Peyer's patch (tissue), 4 donors: Measurements from ENCODE around the gene C17orf75. TPM values are rescaled to one million over a fixed set of nuclear protein-coding genes. Genes with fewer than 3 reads are reported as not detected.
"Not testable (repeated sequence)": the region's sequence is repeated elsewhere in the genome, so short reads cannot be mapped to it uniquely, and the experiment has no call there.

Experiments
- DNase-seq, 3 donors: peaks; one replicate each; pipeline ENCODE4 v3.0.0-alpha.2; 2017 to 2019
- H3K27ac ChIP-seq, 4 donors: fragments of 200-600 bp; sonication (generic); one replicate each; pipeline ENCODE4 v1.5.1; 2016 to 2019
- H3K27me3 ChIP-seq, 2 donors: fragments of 200-600 bp; sonication (generic); one replicate each; pipeline ENCODE4 v1.5.1; 2019
- H3K36me3 ChIP-seq, 3 donors: fragments of 200-600 bp; sonication (generic); one replicate each; pipeline ENCODE4 v1.5.1; 2016 to 2019
- H3K4me1 ChIP-seq, 4 donors: fragments of 200-600 bp; sonication (generic); one replicate each; pipeline ENCODE4 v1.5.1; 2016 to 2019
- H3K4me3 ChIP-seq, 4 donors: fragments of 200-600 bp; sonication (generic); 1 replicate in 3 of 4; 2 replicates in 1 of 4; pipeline ENCODE4 v1.5.1; 2016 to 2019; ENCODE audit warnings: mild to moderate bottlenecking in 1 of 4
- H3K9me3 ChIP-seq, 4 donors: fragments of 200-600 bp; sonication (generic); one replicate each; pipeline ENCODE4 v1.5.1; 2016 to 2019; ENCODE audit warnings: mild to moderate bottlenecking in 1 of 4
- POLR2A ChIP-seq, 2 donors: fragments of 450-650 bp; IDR thresholded peaks; one replicate each; pipeline ENCODE4 v1.5.1; 2017; ENCODE audit warnings: antibody characterized with exemption in 2 of 2, mild to moderate bottlenecking in 2 of 2, moderate library complexity in 2 of 2
- total RNA-seq, 4 donors: library from RNA; depleted of rRNA; stranded (reverse); fragments of >200 nt; gene quantifications; one replicate each; pipeline ENCODE4 v1.1.0, GENCODE V29; 2016
- TF ChIP-seq, protein P1 (sequence below), 6 experiments: fragments of 450-650 bp in 4 of 6; fragments of 200-600 bp in 2 of 6; sonication (generic) in 1 of 6; IDR thresholded peaks; one replicate each; pipeline ENCODE4 v1.5.1; 2017 to 2019; ENCODE audit warnings: antibody characterized with exemption in 6 of 6, mild to moderate bottlenecking in 3 of 6, moderate library complexity in 1 of 6

Gene C17orf75
- total RNA-seq, 4 donors from 2014 or later: 7.4 to 21.6 (median 14.3) TPM

GRCh38 chr17:32357615-32358014 lies 15.6 kb upstream of the C17orf75 start:
- H3K9me3 ChIP-seq: no peaks in the 10 kb centered on the region
- no peaks in the 10 kb centered on the region for H3K27me3 ChIP-seq
- H3K4me1 ChIP-seq: peaks cover 0 to 48% (median 15%) of the 10 kb centered on the region in 4 donors
- DNase-seq: no peak
- peaks cover 0 to 95% (median 0%) of the 10 kb centered on the region in 3 donors for H3K36me3 ChIP-seq
- H3K27ac ChIP-seq: no peak overlapping the region
- H3K4me3 ChIP-seq: no peak overlapping the region
- TF ChIP-seq, protein P1, sequence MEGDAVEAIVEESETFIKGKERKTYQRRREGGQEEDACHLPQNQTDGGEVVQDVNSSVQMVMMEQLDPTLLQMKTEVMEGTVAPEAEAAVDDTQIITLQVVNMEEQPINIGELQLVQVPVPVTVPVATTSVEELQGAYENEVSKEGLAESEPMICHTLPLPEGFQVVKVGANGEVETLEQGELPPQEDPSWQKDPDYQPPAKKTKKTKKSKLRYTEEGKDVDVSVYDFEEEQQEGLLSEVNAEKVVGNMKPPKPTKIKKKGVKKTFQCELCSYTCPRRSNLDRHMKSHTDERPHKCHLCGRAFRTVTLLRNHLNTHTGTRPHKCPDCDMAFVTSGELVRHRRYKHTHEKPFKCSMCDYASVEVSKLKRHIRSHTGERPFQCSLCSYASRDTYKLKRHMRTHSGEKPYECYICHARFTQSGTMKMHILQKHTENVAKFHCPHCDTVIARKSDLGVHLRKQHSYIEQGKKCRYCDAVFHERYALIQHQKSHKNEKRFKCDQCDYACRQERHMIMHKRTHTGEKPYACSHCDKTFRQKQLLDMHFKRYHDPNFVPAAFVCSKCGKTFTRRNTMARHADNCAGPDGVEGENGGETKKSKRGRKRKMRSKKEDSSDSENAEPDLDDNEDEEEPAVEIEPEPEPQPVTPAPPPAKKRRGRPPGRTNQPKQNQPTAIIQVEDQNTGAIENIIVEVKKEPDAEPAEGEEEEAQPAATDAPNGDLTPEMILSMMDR (IDR thresholded peaks at IDR 0.05): no peak
- TF ChIP-seq POLR2A (IDR thresholded peaks at IDR 0.05): no peak

- H3K27me3 ChIP-seq: no peaks in the 10 kb centered on the region
- no peaks in the 10 kb centered on the region for H3K9me3 ChIP-seq
- H3K27ac ChIP-seq: no peak overlapping the region
- H3K4me1 ChIP-seq: peaks cover 0 to 56% (median 22%) of the 10 kb centered on the region in 4 donors
- TF ChIP-seq POLR2A (IDR thresholded peaks at IDR 0.05): no peak
- TF ChIP-seq, protein P1 (IDR thresholded peaks at IDR 0.05): no peak
- DNase-seq: no peak
- no peak overlapping the region for H3K4me3 ChIP-seq
- peaks cover 0 to 95% (median 0%) of the 10 kb centered on the region in 3 donors for H3K36me3 ChIP-seq
Measured at GRCh38 chr17:32356750-32357149, 14.8 kb upstream of the C17orf75 start.

- DNase-seq: no peak
- no peaks in the 10 kb centered on the region for H3K9me3 ChIP-seq
- H3K4me1 ChIP-seq: peaks cover 0 to 60% (median 23%) of the 10 kb centered on the region in 4 donors
- H3K36me3 ChIP-seq: peaks cover 0 to 91% (median 0%) of the 10 kb centered on the region in 3 donors
- H3K27ac ChIP-seq: no peak overlapping the region
- TF ChIP-seq POLR2A (IDR thresholded peaks at IDR 0.05): no peak
- TF ChIP-seq, protein P1 (IDR thresholded peaks at IDR 0.05): no peak
- H3K27me3 ChIP-seq: no peaks in the 10 kb centered on the region
- H3K4me3 ChIP-seq: no peak overlapping the region
Measured at GRCh38 chr17:32356378-32356743, 14.4 kb upstream of the C17orf75 start.

DNA sequence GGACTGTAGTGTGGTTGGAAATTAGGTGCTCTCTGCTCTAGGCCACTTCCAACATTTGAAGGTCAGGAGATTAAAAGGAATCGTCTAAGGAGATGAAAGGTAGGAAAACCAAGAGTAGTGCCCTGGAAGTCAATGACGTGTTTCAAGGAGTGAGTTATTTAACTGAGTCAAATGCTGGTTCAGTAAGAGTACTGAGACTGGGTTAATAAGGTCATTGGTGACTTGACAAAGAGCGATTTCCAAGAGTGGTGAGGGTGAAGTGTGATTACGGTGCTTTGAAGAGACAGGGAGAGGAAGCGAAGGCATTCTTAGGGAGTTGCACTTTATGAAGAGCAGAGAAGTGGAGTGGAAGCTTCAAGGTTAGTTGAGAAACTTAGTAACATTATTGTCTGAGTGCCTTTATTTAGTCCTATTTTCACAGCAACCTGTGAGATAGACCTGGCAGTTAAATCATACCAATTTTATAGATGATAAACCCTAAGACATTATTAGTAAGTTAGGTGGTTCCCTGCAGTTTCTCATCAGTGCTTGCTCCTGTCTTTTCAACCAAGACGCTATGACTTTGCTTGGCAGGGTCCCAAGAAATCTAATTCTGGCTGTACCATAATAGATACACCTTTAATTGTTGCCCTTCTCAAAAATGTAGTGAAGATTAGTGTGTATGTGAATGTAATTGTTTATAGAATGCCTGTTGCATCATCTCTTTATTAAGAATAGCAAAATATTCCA lies 13.8 kb upstream of the C17orf75 start:
- Histone ChIP-seq H3K27me3 (no peaks in the 10 kb centered on the region), H3K4me3 (no peak overlapping the region), H3K4me1 (peaks cover 0 to 60% (median 23%) of the 10 kb centered on the region in 4 donors), H3K36me3 (peaks cover 0 to 86% (median 0%) of the 10 kb centered on the region in 3 donors), H3K9me3 (no peaks in the 10 kb centered on the region), H3K27ac (no peak overlapping the region)
- TF ChIP-seq POLR2A (IDR thresholded peaks at IDR 0.05): no peak
- TF ChIP-seq, protein P1 (IDR thresholded peaks at IDR 0.05): no peak
- DNase-seq: no peak

DNA sequence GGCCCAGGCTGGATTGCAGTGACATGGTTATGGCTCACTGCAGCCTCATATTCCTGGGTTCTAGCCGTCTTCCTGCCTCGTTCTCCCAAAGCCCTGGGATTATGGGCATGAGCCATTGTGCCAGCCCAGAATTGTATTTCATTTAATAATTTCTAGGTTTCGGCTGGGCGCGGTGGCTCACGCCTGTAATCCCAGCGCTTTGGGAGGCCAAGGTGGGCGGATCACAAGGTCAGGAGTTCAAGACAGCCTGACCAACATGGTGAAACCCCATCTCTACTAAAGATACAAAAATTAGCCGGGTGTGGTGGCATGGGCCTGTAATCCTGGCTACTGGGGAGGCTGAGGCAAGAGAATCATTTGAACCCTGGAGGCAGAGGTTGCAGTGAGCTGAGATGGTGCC lies 10.8 kb upstream of the C17orf75 start:
- not testable (repeated sequence) for DNase-seq, H3K27ac ChIP-seq, H3K27me3 ChIP-seq, H3K9me3 ChIP-seq
- Histone ChIP-seq H3K4me3 (peak overlapping the region in 3 of 4 donors; percentile 71 to 91 (median 83)), H3K4me1 (peaks cover 0 to 73% (median 29%) of the 10 kb centered on the region in 4 donors), H3K36me3 (peaks cover 0 to 55% (median 0%) of the 10 kb centered on the region in 3 donors)

DNA sequence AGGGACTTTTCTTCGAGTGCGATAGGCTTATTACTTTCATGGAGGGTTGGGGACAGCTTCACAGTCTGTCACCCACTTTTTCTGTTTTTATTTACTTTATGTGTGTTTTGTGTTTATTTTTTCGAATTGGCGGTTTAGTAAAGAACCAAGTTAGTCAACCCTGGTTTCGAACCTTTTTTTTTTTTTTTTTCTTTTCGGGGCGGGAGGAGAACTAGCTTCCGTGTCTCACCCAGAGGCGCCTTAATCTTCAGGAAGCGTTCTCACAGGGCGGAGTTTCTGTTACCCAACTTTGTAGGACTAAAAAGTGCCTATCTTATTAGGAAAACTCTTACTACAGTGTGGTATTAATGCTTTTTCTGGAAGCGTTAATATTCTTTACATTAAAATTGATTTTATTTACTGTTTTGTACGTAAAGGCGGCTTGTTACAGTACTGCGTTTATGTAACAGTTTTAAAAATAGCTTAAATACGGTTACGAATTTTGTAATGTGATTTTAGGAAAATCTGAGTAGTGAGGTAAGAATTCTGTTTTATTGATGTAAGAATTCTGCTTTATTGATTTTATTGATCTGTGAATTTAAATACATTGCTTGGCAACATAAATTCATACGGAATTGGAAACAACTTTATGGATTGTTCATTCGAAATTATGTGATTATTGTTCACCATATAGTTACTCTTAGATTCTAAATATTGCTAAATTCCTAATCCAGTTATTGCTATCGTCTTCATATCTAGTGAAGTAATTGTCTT lies 8.9 kb upstream of the C17orf75 start:
- Histone ChIP-seq H3K4me1 (peaks cover 0 to 57% (median 24%) of the 10 kb centered on the region in 4 donors), H3K27me3 (no peaks in the 10 kb centered on the region), H3K4me3 (peak overlapping the region; percentile 71 to 91 (median 80)), H3K9me3 (no peaks in the 10 kb centered on the region), H3K27ac (peak overlapping the region; percentile 95 to 97 (median 96)), H3K36me3 (peaks cover 0 to 39% (median 0%) of the 10 kb centered on the region in 3 donors)
- peak in 1 of 3 donors; percentile 62 for DNase-seq
- TF ChIP-seq POLR2A (IDR thresholded peaks at IDR 0.05): no peak
- TF ChIP-seq, protein P1 (IDR thresholded peaks at IDR 0.05): peak in 1 of 6 experiments; percentile 2
